Stomach (tissue), 4 donors: ENCODE data around the gene AK9.

ENCODE experiments used
- CTCF ChIP-seq, 7 experiments: fragments of 450-650 bp in 4 of 7; fragments of 200-600 bp in 3 of 7; sonication (generic) in 3 of 7; IDR thresholded peaks; one replicate each; pipeline ENCODE4 v1.5.1; 2016 to 2019; ENCODE audit warnings: antibody characterized with exemption in 7 of 7, control low read depth in 2 of 7, mild to moderate bottlenecking in 1 of 7
- POLR2A ChIP-seq, 4 donors: fragments of 450-650 bp; IDR thresholded peaks; one replicate each; pipeline ENCODE4 v1.6.1; 2016; ENCODE audit warnings: antibody characterized with exemption in 4 of 4, control low read depth in 2 of 4, mild to moderate bottlenecking in 1 of 4, moderate library complexity in 1 of 4
- POLR2AphosphoS5 ChIP-seq, 3 donors: sonication (generic); formaldehyde crosslinking; IDR thresholded peaks; one replicate each; pipeline ENCODE4 v1.6.1; 2016; ENCODE audit warnings: antibody characterized with exemption in 3 of 3

GRCh38 chr6:109482905-109483734, 207.9 kb downstream of the AK9 start, which contains the start of gene ZBTB24:
- TF ChIP-seq CTCF (IDR thresholded peaks at IDR 0.05) (no peak), POLR2A (IDR thresholded peaks at IDR 0.05) (no peak), POLR2AphosphoS5 (IDR thresholded peaks at IDR 0.05) (peak; percentile 76 to 94 (median 91))
